ENCODE results near the gene KCNE4.

KCNE4 gene

DNA sequence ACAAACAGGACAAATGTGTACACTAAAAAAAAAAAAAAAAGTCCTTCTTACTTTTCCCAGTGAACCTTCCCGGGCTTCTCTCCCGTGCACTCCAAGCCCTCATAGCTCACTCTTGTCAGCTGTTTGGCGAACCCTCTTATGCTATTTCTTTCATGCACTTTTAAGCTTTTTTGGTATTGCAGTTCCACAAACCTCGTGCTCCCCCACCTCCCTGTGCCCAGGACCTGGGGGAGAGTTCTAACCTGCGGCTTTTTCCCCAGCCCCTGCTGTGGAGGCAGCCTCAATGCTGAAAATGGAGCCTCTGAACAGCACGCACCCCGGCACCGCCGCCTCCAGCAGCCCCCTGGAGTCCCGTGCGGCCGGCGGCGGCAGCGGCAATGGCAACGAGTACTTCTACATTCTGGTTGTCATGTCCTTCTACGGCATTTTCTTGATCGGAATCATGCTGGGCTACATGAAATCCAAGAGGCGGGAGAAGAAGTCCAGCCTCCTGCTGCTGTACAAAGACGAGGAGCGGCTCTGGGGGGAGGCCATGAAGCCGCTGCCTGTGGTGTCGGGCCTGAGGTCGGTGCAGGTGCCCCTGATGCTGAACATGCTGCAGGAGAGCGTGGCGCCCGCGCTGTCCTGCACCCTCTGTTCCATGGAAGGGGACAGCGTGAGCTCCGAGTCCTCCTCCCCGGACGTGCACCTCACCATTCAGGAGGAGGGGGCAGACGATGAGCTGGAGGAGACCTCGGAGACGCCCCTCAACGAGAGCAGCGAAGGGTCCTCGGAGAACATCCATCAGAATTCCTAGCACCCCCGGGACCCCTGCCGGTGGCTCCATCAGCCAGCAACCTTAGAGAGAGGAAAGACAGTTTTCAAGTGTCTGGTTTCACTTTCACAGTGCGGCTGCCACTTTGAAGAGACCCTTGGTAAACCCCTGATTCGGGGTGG lies 826 bp downstream of the KCNE4 start:
- no peak for TF ChIP-seq ZFX (IDR thresholded peaks at IDR 0.05)
- TF ChIP-seq, protein P1, sequence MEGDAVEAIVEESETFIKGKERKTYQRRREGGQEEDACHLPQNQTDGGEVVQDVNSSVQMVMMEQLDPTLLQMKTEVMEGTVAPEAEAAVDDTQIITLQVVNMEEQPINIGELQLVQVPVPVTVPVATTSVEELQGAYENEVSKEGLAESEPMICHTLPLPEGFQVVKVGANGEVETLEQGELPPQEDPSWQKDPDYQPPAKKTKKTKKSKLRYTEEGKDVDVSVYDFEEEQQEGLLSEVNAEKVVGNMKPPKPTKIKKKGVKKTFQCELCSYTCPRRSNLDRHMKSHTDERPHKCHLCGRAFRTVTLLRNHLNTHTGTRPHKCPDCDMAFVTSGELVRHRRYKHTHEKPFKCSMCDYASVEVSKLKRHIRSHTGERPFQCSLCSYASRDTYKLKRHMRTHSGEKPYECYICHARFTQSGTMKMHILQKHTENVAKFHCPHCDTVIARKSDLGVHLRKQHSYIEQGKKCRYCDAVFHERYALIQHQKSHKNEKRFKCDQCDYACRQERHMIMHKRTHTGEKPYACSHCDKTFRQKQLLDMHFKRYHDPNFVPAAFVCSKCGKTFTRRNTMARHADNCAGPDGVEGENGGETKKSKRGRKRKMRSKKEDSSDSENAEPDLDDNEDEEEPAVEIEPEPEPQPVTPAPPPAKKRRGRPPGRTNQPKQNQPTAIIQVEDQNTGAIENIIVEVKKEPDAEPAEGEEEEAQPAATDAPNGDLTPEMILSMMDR (conservative IDR thresholded peaks at IDR 0.05) = no peak
- no peak overlapping the region for H3K27ac ChIP-seq

DNA sequence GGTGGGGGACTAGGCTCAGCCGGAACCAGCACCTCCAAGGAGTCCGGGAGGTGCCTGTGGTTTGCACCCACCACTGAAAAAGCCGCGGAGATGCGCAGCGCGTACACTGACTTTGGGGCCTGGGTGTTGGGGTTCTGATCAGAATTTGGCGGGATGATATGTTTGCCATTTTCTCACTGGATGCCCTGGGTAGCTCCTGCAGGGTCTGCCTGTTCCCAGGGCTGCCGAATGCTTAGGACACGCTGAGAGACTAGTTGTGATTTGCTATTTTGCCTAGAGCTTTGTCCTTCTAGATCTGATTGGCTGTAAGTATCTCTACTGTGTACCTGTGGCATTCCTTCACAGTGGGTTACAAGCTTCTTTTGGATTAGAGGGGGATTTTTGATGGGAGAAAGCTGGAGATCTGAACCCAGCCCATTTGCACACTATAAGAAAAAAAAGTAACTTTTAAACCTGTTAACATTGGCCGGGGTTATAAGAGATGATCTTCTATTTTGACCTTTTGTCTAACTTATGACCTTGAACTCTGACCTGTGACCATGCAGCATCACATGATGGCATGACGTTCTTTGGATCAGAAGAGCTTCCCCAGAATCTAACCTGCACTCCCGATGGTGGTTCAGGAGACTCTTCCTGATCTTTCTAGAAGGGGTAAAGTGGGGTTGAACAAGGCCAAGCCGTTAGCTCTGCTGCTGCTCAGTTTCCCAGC lies 1.6 kb downstream of the KCNE4 start:
- no peak overlapping the region for H3K27ac ChIP-seq
- no peak for TF ChIP-seq ZFX (IDR thresholded peaks at IDR 0.05)
- TF ChIP-seq, protein P1 (conservative IDR thresholded peaks at IDR 0.05) = no peak

DNA sequence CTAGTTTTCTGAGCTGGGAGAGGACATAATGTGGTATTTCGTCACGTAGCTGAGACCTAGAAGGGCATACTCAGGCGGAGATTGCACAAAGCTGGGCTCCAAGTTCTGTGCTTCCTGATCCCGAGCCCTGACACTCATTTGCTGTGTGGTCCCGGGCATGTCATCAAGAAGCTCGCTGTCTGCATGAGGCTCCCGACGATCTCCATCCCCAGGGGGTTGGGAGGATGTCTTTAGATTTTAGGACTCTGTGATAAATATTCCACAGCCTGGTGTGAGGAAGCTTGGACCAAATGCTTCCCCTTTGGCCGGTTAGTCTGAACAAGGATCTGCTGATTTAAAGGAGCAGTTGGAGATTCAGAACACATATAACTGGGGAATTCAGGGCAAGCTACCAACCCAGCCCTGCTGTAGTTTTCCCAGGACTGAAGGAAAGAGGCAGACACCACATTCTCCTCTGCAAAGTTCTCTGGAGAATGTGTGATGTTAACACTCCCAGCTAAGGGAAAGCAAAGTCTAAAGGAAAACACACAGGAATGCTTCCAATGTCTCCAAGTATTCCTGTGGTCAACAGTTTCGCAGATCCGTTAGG lies 2.3 kb downstream of the KCNE4 start:
- no peak overlapping the region for H3K27ac ChIP-seq
- TF ChIP-seq ZFX (IDR thresholded peaks at IDR 0.05) = no peak
- TF ChIP-seq, protein P1 (conservative IDR thresholded peaks at IDR 0.05) = no peak

DNA sequence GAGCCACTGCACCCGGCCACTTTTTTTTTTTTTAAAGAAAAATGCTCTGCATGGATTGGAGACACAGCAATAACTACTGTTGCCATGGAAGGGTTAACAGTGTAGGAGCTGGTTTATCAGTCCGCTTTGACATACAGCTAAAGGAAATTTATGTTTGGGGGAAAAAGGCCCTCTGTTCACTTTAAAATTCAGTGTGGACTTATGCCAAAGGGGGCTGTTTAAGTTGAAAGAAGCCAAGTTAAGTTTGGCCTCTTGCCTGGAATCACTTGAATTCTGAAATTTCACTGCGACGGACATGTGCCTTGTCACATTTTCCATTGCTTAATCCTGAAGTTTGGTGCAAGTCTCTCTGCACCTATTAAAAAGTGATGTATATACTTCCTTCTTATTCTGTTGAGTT lies 3.1 kb downstream of the KCNE4 start:
- no peak overlapping the region for H3K27ac ChIP-seq
- TF ChIP-seq ZFX (IDR thresholded peaks at IDR 0.05) = no peak
- TF ChIP-seq, protein P1 (conservative IDR thresholded peaks at IDR 0.05) = no peak

DNA sequence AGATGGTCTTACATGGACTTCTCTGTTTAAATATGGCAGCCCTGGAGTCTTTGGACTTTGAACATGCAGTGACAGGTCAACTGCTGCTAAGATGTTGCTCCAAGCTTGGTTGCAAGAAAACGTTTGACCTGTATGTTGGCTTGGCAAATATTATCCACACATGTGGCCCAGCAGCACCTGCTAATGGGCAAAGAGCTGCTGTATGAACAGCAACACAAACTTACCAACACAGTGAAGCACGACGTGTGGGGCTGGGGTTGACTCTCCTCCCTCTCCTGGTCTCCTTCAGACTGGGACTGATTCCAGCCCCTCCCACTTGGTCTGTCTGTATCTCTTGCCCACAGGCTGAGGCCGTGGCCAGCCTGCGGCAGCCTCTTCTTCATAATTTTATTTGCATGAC lies 3.8 kb downstream of the KCNE4 start:
- TF ChIP-seq, protein P1 (conservative IDR thresholded peaks at IDR 0.05) = no peak
- TF ChIP-seq ZFX (IDR thresholded peaks at IDR 0.05) = no peak
- H3K27ac ChIP-seq = no peak overlapping the region

DNA sequence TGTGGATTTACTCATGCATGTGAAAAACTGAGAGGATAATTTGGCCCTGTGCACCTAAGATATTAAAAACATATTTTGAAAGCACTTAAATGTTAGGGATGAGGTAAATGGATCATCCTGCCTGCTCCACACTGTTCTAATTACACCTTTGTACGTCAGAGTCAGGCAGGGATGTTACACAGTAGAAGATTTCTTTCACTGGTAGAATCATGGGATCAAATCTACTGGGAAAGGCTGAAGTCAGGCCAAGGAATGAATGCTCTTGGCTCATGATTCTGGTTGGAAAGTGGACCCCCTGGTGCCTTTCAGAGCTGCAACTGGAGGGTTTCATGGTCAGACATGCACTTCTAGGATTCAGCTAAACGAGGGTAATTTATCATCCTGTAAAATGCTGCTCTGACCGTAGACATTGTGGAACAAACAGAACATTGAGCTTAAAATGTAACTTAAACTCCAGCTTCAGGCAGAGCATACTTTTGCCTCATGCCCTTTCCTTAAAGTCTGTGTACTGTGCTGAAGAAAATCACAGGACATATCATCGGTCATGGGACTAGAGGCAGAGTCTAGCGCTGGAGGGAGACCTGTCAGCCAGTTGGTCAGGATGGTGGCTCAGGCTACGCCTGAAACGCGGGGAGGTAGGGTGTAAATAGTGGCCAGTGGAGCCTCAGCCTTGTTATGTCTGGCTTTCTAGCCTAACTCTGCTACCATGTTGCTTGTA lies 4.9 kb downstream of the KCNE4 start:
- no peak overlapping the region for H3K27ac ChIP-seq
- no peak for TF ChIP-seq ZFX (IDR thresholded peaks at IDR 0.05)
- TF ChIP-seq, protein P1 (conservative IDR thresholded peaks at IDR 0.05) = no peak

Measured in C4-2B (cell line).